ENCODE results near the gene EIF3L. TPM values are rescaled to one million over a fixed set of nuclear protein-coding genes. Genes with fewer than 3 reads are reported as not detected.

The EIF3L gene
- total and polyA plus RNA-seq, 2 of the 8 experiments (the other 6 are each of a cell fraction or from before 2014, with no cell fraction given), result 639 to 886 TPM

GRCh38 chr22:37926771-37927636 lies 77.8 kb downstream of the EIF3L start (continued):
- TF ChIP-seq, protein P1, sequence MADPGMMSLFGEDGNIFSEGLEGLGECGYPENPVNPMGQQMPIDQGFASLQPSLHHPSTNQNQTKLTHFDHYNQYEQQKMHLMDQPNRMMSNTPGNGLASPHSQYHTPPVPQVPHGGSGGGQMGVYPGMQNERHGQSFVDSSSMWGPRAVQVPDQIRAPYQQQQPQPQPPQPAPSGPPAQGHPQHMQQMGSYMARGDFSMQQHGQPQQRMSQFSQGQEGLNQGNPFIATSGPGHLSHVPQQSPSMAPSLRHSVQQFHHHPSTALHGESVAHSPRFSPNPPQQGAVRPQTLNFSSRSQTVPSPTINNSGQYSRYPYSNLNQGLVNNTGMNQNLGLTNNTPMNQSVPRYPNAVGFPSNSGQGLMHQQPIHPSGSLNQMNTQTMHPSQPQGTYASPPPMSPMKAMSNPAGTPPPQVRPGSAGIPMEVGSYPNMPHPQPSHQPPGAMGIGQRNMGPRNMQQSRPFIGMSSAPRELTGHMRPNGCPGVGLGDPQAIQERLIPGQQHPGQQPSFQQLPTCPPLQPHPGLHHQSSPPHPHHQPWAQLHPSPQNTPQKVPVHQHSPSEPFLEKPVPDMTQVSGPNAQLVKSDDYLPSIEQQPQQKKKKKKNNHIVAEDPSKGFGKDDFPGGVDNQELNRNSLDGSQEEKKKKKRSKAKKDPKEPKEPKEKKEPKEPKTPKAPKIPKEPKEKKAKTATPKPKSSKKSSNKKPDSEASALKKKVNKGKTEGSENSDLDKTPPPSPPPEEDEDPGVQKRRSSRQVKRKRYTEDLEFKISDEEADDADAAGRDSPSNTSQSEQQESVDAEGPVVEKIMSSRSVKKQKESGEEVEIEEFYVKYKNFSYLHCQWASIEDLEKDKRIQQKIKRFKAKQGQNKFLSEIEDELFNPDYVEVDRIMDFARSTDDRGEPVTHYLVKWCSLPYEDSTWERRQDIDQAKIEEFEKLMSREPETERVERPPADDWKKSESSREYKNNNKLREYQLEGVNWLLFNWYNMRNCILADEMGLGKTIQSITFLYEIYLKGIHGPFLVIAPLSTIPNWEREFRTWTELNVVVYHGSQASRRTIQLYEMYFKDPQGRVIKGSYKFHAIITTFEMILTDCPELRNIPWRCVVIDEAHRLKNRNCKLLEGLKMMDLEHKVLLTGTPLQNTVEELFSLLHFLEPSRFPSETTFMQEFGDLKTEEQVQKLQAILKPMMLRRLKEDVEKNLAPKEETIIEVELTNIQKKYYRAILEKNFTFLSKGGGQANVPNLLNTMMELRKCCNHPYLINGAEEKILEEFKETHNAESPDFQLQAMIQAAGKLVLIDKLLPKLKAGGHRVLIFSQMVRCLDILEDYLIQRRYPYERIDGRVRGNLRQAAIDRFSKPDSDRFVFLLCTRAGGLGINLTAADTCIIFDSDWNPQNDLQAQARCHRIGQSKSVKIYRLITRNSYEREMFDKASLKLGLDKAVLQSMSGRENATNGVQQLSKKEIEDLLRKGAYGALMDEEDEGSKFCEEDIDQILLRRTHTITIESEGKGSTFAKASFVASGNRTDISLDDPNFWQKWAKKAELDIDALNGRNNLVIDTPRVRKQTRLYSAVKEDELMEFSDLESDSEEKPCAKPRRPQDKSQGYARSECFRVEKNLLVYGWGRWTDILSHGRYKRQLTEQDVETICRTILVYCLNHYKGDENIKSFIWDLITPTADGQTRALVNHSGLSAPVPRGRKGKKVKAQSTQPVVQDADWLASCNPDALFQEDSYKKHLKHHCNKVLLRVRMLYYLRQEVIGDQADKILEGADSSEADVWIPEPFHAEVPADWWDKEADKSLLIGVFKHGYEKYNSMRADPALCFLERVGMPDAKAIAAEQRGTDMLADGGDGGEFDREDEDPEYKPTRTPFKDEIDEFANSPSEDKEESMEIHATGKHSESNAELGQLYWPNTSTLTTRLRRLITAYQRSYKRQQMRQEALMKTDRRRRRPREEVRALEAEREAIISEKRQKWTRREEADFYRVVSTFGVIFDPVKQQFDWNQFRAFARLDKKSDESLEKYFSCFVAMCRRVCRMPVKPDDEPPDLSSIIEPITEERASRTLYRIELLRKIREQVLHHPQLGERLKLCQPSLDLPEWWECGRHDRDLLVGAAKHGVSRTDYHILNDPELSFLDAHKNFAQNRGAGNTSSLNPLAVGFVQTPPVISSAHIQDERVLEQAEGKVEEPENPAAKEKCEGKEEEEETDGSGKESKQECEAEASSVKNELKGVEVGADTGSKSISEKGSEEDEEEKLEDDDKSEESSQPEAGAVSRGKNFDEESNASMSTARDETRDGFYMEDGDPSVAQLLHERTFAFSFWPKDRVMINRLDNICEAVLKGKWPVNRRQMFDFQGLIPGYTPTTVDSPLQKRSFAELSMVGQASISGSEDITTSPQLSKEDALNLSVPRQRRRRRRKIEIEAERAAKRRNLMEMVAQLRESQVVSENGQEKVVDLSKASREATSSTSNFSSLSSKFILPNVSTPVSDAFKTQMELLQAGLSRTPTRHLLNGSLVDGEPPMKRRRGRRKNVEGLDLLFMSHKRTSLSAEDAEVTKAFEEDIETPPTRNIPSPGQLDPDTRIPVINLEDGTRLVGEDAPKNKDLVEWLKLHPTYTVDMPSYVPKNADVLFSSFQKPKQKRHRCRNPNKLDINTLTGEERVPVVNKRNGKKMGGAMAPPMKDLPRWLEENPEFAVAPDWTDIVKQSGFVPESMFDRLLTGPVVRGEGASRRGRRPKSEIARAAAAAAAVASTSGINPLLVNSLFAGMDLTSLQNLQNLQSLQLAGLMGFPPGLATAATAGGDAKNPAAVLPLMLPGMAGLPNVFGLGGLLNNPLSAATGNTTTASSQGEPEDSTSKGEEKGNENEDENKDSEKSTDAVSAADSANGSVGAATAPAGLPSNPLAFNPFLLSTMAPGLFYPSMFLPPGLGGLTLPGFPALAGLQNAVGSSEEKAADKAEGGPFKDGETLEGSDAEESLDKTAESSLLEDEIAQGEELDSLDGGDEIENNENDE (IDR thresholded peaks at IDR 0.05; ENCODE audit: insufficient replicate concordance, low read length), result no peak
- TF ChIP-seq TAF1 (IDR thresholded peaks at IDR 0.05; ENCODE audit: low read depth, low read length) (no peak), HDAC2 (IDR thresholded peaks at IDR 0.05; ENCODE audit: borderline replicate concordance in 1 of 2, low read depth in 2 of 2, low read length in 2 of 2) (no peak), SP1 (IDR thresholded peaks at IDR 0.05; ENCODE audit: low read depth, low read length) (no peak)
